ENCODE results near the gene C6orf47.

DNA sequence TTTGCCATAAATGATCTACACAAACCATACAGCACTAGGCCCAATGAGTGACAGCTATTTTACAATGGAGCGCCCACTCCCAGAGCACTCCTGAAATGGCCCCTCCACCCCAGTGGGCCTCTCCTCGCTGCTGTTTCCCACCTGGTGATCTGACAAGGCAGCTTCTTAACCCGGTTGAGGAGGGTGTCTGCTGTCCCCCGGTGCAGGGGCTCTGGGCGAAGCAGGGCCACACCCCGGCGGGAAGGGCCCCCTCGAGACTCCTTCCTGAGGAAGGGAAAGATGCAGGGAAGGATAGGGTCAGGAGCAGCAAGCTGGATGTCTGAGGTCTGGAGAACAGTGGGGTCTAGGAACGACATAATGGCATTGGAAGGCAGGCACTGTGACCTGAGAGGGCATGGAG, 32.3 kb upstream of the C6orf47 start:
- TF ChIP-seq, protein P1, sequence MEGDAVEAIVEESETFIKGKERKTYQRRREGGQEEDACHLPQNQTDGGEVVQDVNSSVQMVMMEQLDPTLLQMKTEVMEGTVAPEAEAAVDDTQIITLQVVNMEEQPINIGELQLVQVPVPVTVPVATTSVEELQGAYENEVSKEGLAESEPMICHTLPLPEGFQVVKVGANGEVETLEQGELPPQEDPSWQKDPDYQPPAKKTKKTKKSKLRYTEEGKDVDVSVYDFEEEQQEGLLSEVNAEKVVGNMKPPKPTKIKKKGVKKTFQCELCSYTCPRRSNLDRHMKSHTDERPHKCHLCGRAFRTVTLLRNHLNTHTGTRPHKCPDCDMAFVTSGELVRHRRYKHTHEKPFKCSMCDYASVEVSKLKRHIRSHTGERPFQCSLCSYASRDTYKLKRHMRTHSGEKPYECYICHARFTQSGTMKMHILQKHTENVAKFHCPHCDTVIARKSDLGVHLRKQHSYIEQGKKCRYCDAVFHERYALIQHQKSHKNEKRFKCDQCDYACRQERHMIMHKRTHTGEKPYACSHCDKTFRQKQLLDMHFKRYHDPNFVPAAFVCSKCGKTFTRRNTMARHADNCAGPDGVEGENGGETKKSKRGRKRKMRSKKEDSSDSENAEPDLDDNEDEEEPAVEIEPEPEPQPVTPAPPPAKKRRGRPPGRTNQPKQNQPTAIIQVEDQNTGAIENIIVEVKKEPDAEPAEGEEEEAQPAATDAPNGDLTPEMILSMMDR (conservative IDR thresholded peaks at IDR 0.05) = no peak
- TF ChIP-seq ZFX (IDR thresholded peaks at IDR 0.05) = no peak

All from C4-2B (cell line).